Mammary epithelial cell (primary cell): Measurements from ENCODE around the gene KCNMA1.

Source experiments
- CTCF ChIP-seq, 2 donors: IDR thresholded peaks in 1 of 2; conservative IDR thresholded peaks in 1 of 2; 2 replicates each; pipeline ENCODE4 v1.5.1; 2011 to 2012; ENCODE audit warnings: inconsistent platforms in 2 of 2, low read length in 2 of 2, mild to moderate bottlenecking in 2 of 2, control low read depth in 1 of 2, low read depth in 1 of 2; ENCODE audit not compliant: insufficient read depth in 1 of 2; ENCODE audit errors: extremely low read depth in 1 of 2
- EZH2 ChIP-seq: IDR thresholded peaks from 2 replicates; pipeline ENCODE4 v1.6.1; 2012; ENCODE audit warnings: low read length, inconsistent platforms, borderline replicate concordance

- no peak for TF ChIP-seq EZH2
- TF ChIP-seq CTCF (conservative IDR thresholded peaks at IDR 0.05 in 1 of 2, IDR thresholded peaks at IDR 0.05 in 1 of 2; ENCODE audit: extremely low read depth in 1 of 2, insufficient read depth in 1 of 2, low read depth in 1 of 2, low read length in 2 of 2), result no peak
These were observed 26.4 kb downstream of the KCNMA1 start for GRCh38 chr10:77611221-77611620.
